ENCODE data around the gene REG4.

GRCh38 chr1:119799003-119799402 is 12.3 kb downstream of the REG4 start:
- TF ChIP-seq CTCF (IDR thresholded peaks at IDR 0.05) (no peak), POLR2A (IDR thresholded peaks at IDR 0.05) (no peak)
